Activated CD4-positive, alpha-beta T cell treated with anti-CD3 and anti-CD28 coated beads for 36 hours (primary cell): ENCODE measurements around the gene HSPA1A. TPM values are rescaled to one million over a fixed set of nuclear protein-coding genes. Genes with fewer than 3 reads are reported as not detected.
A peak's percentile ranks its signal among the peaks of the same experiment; 100 is the strongest.
"Not testable (repeated sequence)": the region's sequence is repeated elsewhere in the genome, so short reads cannot be mapped to it uniquely, and the experiment has no call there.

Experiments used
- ATAC-seq: fragments of 200-7000 bp; cut with Tn5 transposase; one replicate; pipeline ENCODE4 v1.10.0; 2021; ENCODE audit warnings: mild to moderate bottlenecking, moderate library complexity
- CTCF ChIA-PET: fragments of 350-600 bp; sonication (Branson Sonifier 250); formaldehyde crosslinking; loops from one replicate; lab custom pipeline; 2021; ENCODE audit warnings: antibody characterized with exemption; lab: Charles Lee
- POLR2A ChIA-PET: fragments of 350-600 bp; sonication (Branson Sonifier 250); formaldehyde crosslinking; loops from one replicate; lab custom pipeline; 2021; ENCODE audit warnings: antibody characterized with exemption, inconsistent platforms; lab: Charles Lee
- DNase-seq: peaks from one replicate; pipeline ENCODE4 v3.0.0-alpha.2; 2020
- H3K27ac Mint-ChIP-seq: one replicate; pipeline ENCODE4 v1.8.0; 2021; ENCODE audit warnings: mixed read lengths
- H3K27me3 Mint-ChIP-seq: one replicate; pipeline ENCODE4 v1.8.0; 2021; ENCODE audit warnings: mixed read lengths
- H3K36me3 Mint-ChIP-seq: one replicate; pipeline ENCODE4 v1.8.0; 2021; ENCODE audit warnings: low read depth, mixed read lengths
- H3K4me1 Mint-ChIP-seq: one replicate; pipeline ENCODE4 v1.8.0; 2021; ENCODE audit warnings: mixed read lengths
- H3K4me3 Mint-ChIP-seq: one replicate; pipeline ENCODE4 v1.8.0; 2021; ENCODE audit warnings: mild to moderate bottlenecking, moderate library complexity, mixed read lengths
- H3K9me3 Mint-ChIP-seq: one replicate; pipeline ENCODE4 v1.8.0; 2021; ENCODE audit warnings: low read depth, mixed read lengths
- intact Hi-C, 2 experiments: fragments of 100-400 bp; cut with DNase I in 1 of 2; cut with micrococcal nuclease in 1 of 2; formaldehyde crosslinking; loops; one replicate each; pipeline versions ENCODE4 v1.14.2 to v1.15.1; 2022 to 2024; cut with DNase I, micrococcal nuclease
- total RNA-seq, 2 experiments: library from RNA; stranded (reverse); gene quantifications; one replicate each; pipeline ENCODE4 v1.2.3, GENCODE V29; 2021

HSPA1A gene
- total RNA-seq, 2 experiments from 2014 or later: 56.1 to 64.7 TPM

- H3K4me3 Mint-ChIP-seq, intact Hi-C loops, H3K27me3 Mint-ChIP-seq, ATAC-seq, H3K4me1 Mint-ChIP-seq, H3K27ac Mint-ChIP-seq, H3K9me3 Mint-ChIP-seq, H3K36me3 Mint-ChIP-seq, DNase-seq: not testable (repeated sequence)
- ChIA-PET CTCF (interaction anchor here (0.6 kb wide), 1 partner anchor 1101 kb away, joined by 3 read pairs; the partner anchor contains the start of gene HLA-DMA), POLR2A (interaction anchor here (1.2 kb wide), 1 partner anchor 25 kb away, joined by 4 read pairs; the partner anchor contains the start of gene HSPA1B)
Measured at GRCh38 chr6:31851980-31852718, 36.8 kb downstream of the HSPA1A start.

GRCh38 chr6:31857774-31858173 is 42.4 kb downstream of the HSPA1A start:
- H3K27ac Mint-ChIP-seq, CTCF ChIA-PET, ATAC-seq, DNase-seq, H3K27me3 Mint-ChIP-seq, H3K9me3 Mint-ChIP-seq, POLR2A ChIA-PET, H3K36me3 Mint-ChIP-seq, intact Hi-C loops, H3K4me3 Mint-ChIP-seq: not testable (repeated sequence)
- H3K4me1 Mint-ChIP-seq: peaks cover 14% of the 10 kb centered on the region

DNA sequence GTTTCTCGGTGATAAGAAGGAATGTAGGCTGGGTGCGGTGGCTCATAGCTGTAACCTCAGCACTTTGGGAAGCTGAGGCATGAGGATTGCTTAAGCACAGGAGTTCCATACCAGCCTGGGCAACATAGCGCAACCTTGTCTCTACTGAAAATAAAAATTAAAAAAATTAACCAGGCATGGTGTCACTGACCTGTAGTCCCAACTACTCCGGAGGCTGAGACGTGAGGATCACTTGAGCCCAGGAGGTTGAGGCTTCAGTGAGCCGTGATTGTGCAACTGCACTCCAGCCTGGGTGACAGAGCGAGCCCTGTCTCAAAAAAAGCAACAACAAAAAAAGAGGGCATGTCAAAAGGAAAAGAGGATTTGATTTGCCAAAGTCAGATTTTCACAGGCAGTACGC is 43.4 kb downstream of the HSPA1A start:
- ATAC-seq: no peak
- Mint-ChIP-seq H3K27ac (no peak overlapping the region), H3K4me1 (peaks cover 19% of the 10 kb centered on the region), H3K36me3 (peaks cover 2% of the 10 kb centered on the region), H3K4me3 (no peak overlapping the region), H3K9me3 (no peaks in the 10 kb centered on the region), H3K27me3 (no peaks in the 10 kb centered on the region)
- CTCF ChIA-PET: interaction anchor here (1.5 kb wide), 1 partner anchor 178 kb away, joined by 4 read pairs; the partner anchor contains the start of gene LY6G5C
- POLR2A ChIA-PET: interaction anchor here (0.7 kb wide), 1 partner anchor 446 kb away, joined by 6 read pairs; no protein-coding TSS in a partner anchor
- DNase-seq: no peak
- intact Hi-C loops: no loop called here

DNA sequence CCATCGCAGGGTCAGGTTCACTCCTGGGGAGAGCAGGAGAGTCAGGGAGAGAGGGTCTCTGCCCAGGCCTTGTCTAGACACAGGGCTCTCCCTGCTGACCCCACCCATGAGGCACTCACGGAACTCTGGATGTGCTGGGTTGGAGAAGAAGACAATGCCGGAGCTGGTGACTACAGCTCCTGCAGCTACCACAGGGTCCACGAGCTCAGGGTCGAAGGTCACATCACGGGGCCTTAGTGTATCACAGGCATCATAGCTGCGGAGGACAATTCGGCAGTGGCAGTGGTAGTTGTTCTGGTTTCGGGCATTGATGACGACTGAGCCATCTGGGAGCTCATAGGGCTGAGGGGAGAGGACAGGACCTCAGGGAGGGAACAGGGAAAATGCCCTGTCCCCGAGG is 44.6 kb downstream of the HSPA1A start:
- POLR2A ChIA-PET: interaction anchor here (0.7 kb wide), 1 partner anchor 321 kb away, joined by 3 read pairs; no protein-coding TSS in a partner anchor
- no peak for ATAC-seq
- Mint-ChIP-seq H3K9me3 (no peaks in the 10 kb centered on the region), H3K36me3 (peaks cover 2% of the 10 kb centered on the region), H3K27ac (no peak overlapping the region), H3K27me3 (no peaks in the 10 kb centered on the region), H3K4me3 (no peak overlapping the region), H3K4me1 (peaks cover 27% of the 10 kb centered on the region)
- intact Hi-C loops: loop anchor here in 1 of 2 experiments (5.0 kb wide), 2 partner anchors 37 to 178 kb away; partner anchors contain the start of genes EHMT2 and LY6G5C
- CTCF ChIA-PET: interaction anchor here (1.5 kb wide), 1 partner anchor 179 kb away, joined by 4 read pairs; the partner anchor contains the start of gene LY6G5C
- no peak for DNase-seq

DNA sequence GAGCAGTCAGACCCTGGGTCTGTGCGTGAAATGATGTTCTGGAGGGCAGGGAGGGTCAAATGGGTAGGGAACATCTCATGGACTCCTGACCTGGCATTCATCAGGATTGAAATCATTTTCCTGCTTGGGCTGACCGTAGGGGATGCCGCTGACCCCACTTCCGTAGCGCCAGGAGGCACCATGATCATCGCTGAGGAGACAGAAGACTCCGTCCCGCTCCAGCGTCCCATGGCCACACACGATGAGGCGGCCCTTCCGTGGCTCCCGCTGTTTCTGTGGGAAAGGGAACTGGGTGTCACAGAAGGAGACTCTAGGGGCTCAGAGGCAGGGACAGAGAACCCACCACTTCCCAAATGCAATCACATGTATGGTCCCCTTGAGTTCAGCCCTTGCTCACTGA is 45.0 kb downstream of the HSPA1A start:
- Mint-ChIP-seq H3K36me3 (peaks cover 2% of the 10 kb centered on the region), H3K9me3 (no peaks in the 10 kb centered on the region), H3K4me3 (no peak overlapping the region), H3K27me3 (no peaks in the 10 kb centered on the region), H3K4me1 (peaks cover 27% of the 10 kb centered on the region), H3K27ac (no peak overlapping the region)
- DNase-seq (no peak), ATAC-seq (no peak)
- CTCF ChIA-PET: interaction anchor here (1.5 kb wide), 1 partner anchor 179 kb away, joined by 4 read pairs; the partner anchor contains the start of gene LY6G5C
- POLR2A ChIA-PET: no interaction called here
- intact Hi-C loops: loop anchor here in 1 of 2 experiments (5.0 kb wide), 2 partner anchors 37 to 178 kb away; partner anchors contain the start of genes EHMT2 and LY6G5C

DNA sequence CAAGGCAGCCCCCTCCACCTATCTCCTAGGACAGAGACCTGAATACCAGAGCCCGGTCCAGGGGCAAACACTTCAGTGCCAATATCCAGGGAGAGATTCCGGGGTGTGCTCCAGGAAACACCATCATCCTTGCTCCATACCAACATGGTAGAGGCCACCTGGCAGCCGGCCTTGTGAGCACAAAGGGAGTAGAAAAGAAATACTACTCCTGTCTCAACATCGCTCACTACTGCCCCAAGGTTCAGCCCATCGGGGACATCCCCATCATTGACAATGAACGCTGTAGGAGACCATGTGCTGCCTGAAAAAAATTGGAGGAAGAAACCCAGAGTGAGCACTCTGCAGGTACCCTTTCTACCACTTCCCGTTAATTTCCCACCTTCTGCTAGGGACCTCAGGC is 45.8 kb downstream of the HSPA1A start:
- H3K9me3 Mint-ChIP-seq: no peaks in the 10 kb centered on the region
- POLR2A ChIA-PET: no interaction called here
- intact Hi-C loops: loop anchor here in 1 of 2 experiments (5.0 kb wide), 2 partner anchors 36 to 179 kb away; partner anchors contain the start of genes EHMT2 and LY6G5C

DNA sequence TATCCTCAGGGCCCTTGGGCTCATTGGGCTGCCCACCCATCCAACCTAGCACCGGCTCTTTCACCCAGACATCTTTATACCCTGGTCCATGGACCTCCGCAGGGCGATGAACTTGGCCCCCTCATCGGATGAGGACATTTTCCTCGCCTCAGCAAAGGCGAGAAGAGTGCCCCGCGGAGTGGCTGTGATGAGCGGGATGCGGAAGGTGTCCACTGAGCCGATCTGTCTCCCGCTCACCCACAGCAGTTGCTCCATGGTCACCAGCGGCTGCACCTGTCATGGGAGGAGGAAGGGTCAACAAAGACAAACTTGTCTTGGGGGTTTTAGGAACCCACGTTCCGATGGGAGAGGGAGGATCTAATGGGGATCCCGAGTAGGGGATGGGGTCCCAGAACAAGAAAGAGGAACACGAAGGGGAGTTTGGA is 46.6 kb downstream of the HSPA1A start:
- H3K36me3 Mint-ChIP-seq: peaks cover 2% of the 10 kb centered on the region
- ChIA-PET CTCF (interaction anchor here (1.1 to 1.3 kb wide), 2 partner anchors 10 to 320 kb away, joined by 3 read pairs; no protein-coding TSS in a partner anchor), POLR2A (interaction anchor here (1.0 to 1.1 kb wide), 2 partner anchors 121 to 242 kb away, joined by 3 to 5 read pairs; partner anchors contain the start of gene MSH5)
- H3K27me3 Mint-ChIP-seq: no peaks in the 10 kb centered on the region
- peak overlapping the region; percentile 90 for H3K4me3 Mint-ChIP-seq
- no peaks in the 10 kb centered on the region for H3K9me3 Mint-ChIP-seq
- intact Hi-C loops: loop anchor here (1.0 to 5.0 kb wide), 7 partner anchors 27 to 315 kb away; partner anchors contain the start of genes EHMT2 (in 1 of the 2), LY6G5C (in 1 of the 2), NFKBIL1 (in 1 of the 2) and ZBTB12 (in 1 of the 2)
- H3K4me1 Mint-ChIP-seq: peaks cover 27% of the 10 kb centered on the region
- ATAC-seq (no peak), DNase-seq (no peak)
- H3K27ac Mint-ChIP-seq: peak overlapping the region; percentile 91

More for the DNA sequence above, 45.8 kb downstream of the HSPA1A start:
- ATAC-seq: no peak
- H3K27me3 Mint-ChIP-seq: no peaks in the 10 kb centered on the region
- no peak overlapping the region for H3K27ac Mint-ChIP-seq
- H3K4me3 Mint-ChIP-seq: peak overlapping the region; percentile 90
- CTCF ChIA-PET: no interaction called here
- H3K36me3 Mint-ChIP-seq: peaks cover 2% of the 10 kb centered on the region
- peaks cover 27% of the 10 kb centered on the region for H3K4me1 Mint-ChIP-seq
- no peak for DNase-seq

GRCh38 chr6:31862344-31863235 is 47.2 kb downstream of the HSPA1A start, which contains the start of gene NEU1:
Gene NEU1, minus strand, starts transcription at chr6:31862821. Its CDS starts 45 bp downstream, at chr6:31862776.
- Mint-ChIP-seq H3K4me1 (peaks cover 27% of the 10 kb centered on the region), H3K27me3 (no peaks in the 10 kb centered on the region), H3K36me3 (no peaks in the 10 kb centered on the region), H3K4me3 (peak within 1 kb of the TSS; percentile 90), H3K9me3 (no peaks in the 10 kb centered on the region), H3K27ac (peak within 1 kb of the TSS; percentile 91)
- ChIA-PET CTCF (interaction anchor here (0.5 to 1.5 kb wide), 17 partner anchors 9 to 320 kb away, joined by 3 to 6 read pairs (median 3); partner anchors contain the start of genes ABHD16A, CSNK2B, DDAH2 and EHMT2), POLR2A (interaction anchor here (0.6 to 1.8 kb wide), 13 partner anchors 21 to 1109 kb away, joined by 3 to 12 read pairs (median 3); partner anchors contain the start of genes CSNK2B, DDX39B, EHMT2 and GPANK1)
- DNase-seq (peak; percentile 100), ATAC-seq (peak; percentile 98)
- intact Hi-C loops: loop anchor here (1.0 to 5.0 kb wide), 17 partner anchors 28 to 333 kb away; partner anchors contain the start of genes EHMT2 (in 2 of the 2), ABHD16A (in 1 of the 2), BAG6 (in 1 of the 2) and DDX39B (in 1 of the 2)

DNA sequence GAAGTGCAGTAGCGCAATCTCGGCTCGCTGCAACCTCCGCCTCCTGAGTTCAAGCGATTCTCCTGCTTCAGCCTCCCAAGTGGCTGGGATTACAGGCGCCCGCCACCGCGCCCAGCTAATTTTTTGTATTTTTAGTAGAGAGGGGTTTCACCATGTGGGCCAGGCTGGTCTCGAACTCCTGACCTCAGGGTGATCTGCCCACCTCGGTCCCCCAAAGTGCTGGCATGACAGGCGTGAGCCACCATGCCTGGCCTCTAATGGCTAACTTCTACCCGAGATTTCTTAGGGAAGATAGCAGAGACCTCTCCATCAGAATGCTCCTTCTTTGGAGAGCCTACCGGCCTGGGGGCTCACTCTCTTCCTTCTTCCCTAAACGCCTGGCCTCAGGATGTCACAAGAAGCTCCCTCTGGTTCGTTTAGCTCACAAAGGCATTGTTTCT is 48.8 kb downstream of the HSPA1A start:
- not testable (repeated sequence) for H3K36me3 Mint-ChIP-seq, DNase-seq, H3K27me3 Mint-ChIP-seq, H3K9me3 Mint-ChIP-seq, ATAC-seq
- CTCF ChIA-PET: interaction anchor here (0.6 to 1.4 kb wide), 10 partner anchors 18 to 245 kb away, joined by 3 to 5 read pairs (median 3); partner anchors contain the start of gene ABHD16A
- Mint-ChIP-seq H3K27ac (peak overlapping the region; percentile 91), H3K4me3 (peak overlapping the region; percentile 90), H3K4me1 (peaks cover 27% of the 10 kb centered on the region)
- POLR2A ChIA-PET: interaction anchor here (1.3 to 1.8 kb wide), 2 partner anchors 58 to 199 kb away, joined by 3 to 12 read pairs; partner anchors contain the start of genes CSNK2B, GPANK1 and LSM2
- intact Hi-C loops: loop anchor here in 1 of 2 experiments (5.0 kb wide), 2 partner anchors 33 to 182 kb away; partner anchors contain the start of genes EHMT2 and LY6G5C

- ChIA-PET POLR2A (interaction anchor here (1.3 kb wide), 1 partner anchor 58 kb away, joined by 3 read pairs; the partner anchor contains the start of gene LSM2), CTCF (interaction anchor here (0.8 to 1.4 kb wide), 5 partner anchors 17 to 135 kb away, joined by 3 to 4 read pairs (median 3); no protein-coding TSS in a partner anchor)
- H3K4me1 Mint-ChIP-seq: peaks cover 27% of the 10 kb centered on the region
- H3K36me3 Mint-ChIP-seq: no peaks in the 10 kb centered on the region
- H3K27ac Mint-ChIP-seq: no peak overlapping the region
- peak overlapping the region; percentile 90 for H3K4me3 Mint-ChIP-seq
- H3K27me3 Mint-ChIP-seq: no peaks in the 10 kb centered on the region
- intact Hi-C loops: loop anchor here in 1 of 2 experiments (5.0 kb wide), 2 partner anchors 32 to 183 kb away; partner anchors contain the start of genes EHMT2 and LY6G5C
- H3K9me3 Mint-ChIP-seq: no peaks in the 10 kb centered on the region
- no peak for ATAC-seq
- DNase-seq: no peak
Measured at GRCh38 chr6:31864818-31865204, 49.5 kb downstream of the HSPA1A start.
